RPMI8226 (cell line): ENCODE data around the gene CELSR1.

Experiments
- DNase-seq: peaks from one replicate; pipeline ENCODE4 v3.0.0-alpha.2; 2015

Gene CELSR1, protein sequence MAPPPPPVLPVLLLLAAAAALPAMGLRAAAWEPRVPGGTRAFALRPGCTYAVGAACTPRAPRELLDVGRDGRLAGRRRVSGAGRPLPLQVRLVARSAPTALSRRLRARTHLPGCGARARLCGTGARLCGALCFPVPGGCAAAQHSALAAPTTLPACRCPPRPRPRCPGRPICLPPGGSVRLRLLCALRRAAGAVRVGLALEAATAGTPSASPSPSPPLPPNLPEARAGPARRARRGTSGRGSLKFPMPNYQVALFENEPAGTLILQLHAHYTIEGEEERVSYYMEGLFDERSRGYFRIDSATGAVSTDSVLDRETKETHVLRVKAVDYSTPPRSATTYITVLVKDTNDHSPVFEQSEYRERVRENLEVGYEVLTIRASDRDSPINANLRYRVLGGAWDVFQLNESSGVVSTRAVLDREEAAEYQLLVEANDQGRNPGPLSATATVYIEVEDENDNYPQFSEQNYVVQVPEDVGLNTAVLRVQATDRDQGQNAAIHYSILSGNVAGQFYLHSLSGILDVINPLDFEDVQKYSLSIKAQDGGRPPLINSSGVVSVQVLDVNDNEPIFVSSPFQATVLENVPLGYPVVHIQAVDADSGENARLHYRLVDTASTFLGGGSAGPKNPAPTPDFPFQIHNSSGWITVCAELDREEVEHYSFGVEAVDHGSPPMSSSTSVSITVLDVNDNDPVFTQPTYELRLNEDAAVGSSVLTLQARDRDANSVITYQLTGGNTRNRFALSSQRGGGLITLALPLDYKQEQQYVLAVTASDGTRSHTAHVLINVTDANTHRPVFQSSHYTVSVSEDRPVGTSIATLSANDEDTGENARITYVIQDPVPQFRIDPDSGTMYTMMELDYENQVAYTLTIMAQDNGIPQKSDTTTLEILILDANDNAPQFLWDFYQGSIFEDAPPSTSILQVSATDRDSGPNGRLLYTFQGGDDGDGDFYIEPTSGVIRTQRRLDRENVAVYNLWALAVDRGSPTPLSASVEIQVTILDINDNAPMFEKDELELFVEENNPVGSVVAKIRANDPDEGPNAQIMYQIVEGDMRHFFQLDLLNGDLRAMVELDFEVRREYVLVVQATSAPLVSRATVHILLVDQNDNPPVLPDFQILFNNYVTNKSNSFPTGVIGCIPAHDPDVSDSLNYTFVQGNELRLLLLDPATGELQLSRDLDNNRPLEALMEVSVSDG (N-terminal part only)

DNA sequence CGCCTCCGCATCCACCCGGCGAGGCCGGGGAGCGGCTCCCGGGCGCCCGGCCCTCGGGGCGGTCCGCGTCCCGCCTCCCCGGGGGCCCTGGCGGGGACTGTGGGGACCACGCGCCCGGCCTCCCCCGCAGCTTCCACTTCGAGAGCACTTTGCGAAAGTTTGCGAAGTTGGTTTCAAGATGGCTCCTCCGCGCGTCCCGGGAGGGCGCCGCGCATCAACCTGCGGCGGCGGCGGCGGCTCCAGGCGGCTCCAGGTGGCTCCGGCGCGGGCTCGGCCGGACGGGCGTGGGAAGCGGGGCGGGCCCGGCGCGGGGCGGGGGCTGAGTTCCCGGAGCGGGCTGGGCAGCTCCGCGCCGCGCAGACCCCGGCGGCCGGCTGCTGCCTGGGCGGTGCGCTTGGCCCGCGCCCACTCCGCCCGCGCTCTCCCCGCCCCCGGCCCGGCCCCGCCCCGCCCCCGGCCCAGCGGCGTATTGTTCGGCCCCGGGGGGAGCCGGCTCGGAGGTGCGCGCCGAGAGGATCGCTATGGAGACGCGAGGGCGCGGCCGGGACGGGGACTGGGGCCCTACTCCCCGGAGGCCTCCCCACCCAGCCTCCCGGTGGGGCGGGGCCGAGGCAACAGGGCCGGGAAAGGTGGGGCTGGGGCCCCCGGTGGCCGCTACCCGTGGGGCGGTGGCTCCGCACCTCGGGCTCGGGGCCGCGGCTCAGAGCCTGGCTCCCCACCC is at the start of gene CELSR1:
TSS of gene CELSR1 (minus strand) at position 396 of the 721 bp plus-strand sequence. CDS start 450 bp downstream, outside the sequence.
- DNase-seq = peak; percentile 63

DNA sequence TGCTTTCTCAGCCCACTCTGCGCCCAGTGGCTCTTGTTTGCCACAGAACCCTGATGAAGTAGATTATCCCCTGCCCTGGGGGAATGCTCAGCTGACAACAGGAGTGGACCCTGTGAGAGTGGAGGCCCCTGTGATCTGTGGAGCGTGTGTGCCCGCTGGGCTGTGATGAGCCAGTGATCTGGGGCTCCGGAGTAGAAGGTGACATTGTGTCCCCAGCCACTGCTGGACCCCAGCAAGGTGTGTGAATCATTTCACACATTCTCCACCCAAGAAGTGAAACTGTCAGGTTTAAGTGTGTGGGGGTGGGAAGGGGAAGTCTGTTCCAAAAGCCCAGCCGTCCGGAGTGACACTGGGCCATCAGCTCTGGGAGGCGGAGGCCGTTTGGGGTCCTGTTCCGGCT is 49.6 kb upstream of the CELSR1 start:
- DNase-seq = peak; percentile 75

DNA sequence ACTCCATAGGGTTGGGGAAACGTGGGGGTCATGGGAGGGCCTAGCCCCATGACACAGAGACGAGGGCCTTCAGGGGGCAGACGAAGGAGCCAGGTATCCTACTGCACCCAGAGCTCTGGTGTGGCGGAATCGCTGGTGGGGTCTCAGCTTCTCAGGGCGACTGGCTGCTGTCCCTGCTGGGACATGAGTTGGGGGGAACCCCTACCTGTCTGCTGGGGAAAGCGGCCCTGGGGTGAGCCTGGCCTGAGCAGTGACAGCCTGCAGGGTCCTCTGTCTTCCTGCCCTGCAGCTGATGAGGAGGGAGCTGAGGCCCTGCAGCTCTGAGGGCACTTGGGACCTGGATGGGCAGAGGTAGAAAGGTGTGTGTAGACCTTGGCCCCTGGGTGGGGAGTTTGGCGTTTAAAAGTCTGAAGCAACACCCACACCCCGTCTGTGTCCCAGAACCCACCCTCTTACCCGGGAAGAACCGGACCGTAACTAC is 49.2 kb upstream of the CELSR1 start:
- no peak for DNase-seq

DNA sequence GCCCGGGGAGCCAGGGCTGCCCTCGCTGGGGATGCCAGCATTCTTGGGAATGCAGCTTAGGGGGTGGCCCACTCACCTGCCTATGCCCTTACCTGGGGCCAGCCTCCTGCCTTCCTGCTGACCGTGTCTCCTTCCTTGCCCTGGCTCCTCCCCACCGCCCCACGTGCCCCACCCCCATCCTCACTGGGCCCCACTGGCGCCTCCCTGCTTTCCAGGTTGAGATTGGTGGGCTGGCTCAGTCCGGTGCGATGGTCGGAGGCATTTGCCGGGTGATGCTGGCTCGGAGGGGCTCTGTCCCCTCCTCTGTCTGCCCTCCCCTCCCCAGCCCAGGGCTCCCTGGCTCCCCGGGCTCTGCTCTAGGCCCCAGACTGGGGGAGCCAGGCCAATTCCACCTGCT is 48.7 kb upstream of the CELSR1 start:
- no peak for DNase-seq

DNA sequence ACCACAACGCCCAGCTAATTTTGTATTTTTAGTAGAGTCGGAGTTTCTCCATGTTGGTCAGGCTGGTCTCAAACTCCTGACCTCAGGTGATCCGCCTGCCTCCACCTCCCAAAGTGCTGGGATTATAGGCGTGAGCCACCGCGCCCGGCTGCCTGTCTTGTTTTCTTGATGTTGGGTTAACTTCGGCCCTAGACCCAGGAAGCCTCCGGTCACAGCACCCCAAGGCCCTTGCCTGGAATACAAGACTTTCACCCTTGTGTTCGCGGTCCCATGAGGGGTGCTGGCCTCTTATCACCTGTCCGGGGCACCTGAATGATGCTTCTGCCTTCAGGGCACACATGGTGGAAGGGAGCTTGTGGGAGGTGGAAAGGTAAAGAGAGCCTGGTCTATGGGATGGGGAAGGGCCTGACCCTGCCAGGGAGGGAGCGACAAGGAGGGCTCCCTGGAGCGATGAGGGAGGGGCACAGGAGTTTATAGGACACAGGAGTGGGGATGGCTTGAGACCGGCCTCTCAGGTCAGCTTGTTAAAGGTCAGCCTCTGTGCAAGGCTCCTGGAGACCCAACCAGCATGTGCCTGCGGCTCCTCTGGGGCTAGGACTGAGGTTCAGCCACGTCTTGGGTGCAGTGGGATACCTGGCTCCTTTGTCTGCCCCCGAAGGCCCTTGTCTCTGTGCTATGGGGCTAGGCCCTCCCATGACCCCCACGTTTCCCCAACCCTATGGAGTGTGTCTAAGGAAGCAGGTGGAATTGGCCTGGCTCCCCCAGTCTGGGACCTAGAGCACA is 48.1 kb upstream of the CELSR1 start:
- DNase-seq = no peak

DNA sequence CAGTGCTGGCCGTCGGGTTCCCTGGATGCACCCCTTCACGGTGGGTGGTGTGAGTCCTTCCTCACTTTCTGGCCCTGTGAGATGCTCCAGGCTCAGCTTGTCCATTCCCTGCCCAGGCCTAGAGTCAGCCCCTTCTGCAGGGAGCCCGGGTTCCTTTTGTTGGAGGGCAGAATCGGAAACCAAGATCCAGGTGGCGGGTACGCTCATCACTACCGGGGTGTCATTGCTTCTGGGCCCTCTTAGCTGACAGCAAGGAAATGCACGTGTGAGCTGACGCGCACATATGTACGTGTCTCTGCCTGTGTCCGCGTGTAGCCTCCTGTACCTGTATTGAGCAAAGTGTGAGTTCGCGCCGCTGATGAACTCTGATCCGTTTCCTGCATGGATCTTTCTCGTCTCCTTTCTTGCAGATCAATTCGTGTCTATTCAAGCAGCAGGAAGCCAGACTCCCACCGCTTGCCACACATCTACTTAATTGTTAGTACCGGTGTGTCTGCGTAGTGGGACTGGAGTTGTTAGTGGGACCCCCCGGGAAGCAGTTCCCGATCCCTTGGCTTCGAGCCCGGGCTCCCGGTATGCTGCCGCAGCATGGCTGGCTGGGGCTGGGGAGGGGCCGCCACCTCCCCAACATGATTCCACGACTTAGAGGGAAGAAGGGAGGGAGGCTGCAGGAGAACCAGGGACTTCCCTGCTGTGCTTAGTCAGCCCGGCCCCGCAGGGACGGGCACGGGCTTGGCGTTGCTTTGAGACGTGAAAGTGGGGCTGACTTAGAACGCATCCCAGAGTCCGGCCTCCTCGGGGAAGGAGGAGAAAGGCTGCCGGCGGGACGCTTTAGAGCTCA is 46.9 kb upstream of the CELSR1 start:
- no peak for DNase-seq

DNA sequence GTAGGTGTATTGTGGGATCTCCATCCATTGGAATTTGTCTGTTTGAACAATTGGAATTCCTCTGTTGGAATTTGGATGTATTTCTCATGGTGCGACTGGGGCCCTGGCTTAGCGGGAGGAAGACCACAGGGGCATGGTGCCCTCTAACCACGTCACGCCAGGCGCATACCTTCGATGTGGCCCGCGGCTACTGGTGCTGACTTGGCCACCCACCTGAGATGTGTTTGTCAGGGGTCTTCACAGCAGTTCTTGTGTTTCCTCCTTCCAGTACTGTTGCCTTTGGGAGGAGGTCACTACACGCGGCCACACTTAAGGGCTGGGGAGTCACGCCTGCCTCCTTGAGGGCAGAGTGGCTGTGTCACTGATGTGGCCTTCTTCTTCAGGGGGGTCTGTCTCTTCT is 46.2 kb upstream of the CELSR1 start:
- DNase-seq = no peak

DNA sequence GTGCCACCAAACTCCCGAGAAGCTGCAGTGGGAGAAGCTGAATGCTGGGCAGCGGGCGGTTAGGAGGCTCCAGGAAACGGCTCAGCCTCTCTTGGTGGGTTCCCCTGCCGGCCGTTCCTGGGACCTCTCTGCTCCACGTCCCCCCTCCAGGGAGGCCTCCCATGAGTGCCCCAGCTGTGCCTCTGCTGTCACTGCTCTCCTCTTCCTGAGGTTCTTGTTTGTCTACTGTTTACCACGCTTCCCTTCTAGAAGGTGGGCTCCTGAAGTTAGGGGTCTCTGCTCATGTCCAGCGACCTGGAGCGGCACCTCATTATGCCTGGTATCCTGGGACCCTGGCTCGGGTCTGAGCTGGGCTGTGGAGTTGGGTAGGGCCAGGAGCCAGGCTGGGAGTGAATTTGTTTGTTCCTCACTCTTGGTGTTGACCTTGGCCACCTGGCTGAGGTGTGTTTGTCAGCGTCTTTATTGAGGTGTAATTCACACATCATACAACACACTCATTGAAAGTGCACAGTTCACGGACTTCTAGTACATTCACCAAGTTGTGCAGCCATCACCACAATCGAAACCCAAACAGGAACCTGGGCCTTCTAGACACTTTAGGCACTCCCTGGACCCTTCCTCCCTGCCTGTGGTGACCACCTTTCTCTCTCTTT is 45.0 kb upstream of the CELSR1 start:
- DNase-seq = no peak

DNA sequence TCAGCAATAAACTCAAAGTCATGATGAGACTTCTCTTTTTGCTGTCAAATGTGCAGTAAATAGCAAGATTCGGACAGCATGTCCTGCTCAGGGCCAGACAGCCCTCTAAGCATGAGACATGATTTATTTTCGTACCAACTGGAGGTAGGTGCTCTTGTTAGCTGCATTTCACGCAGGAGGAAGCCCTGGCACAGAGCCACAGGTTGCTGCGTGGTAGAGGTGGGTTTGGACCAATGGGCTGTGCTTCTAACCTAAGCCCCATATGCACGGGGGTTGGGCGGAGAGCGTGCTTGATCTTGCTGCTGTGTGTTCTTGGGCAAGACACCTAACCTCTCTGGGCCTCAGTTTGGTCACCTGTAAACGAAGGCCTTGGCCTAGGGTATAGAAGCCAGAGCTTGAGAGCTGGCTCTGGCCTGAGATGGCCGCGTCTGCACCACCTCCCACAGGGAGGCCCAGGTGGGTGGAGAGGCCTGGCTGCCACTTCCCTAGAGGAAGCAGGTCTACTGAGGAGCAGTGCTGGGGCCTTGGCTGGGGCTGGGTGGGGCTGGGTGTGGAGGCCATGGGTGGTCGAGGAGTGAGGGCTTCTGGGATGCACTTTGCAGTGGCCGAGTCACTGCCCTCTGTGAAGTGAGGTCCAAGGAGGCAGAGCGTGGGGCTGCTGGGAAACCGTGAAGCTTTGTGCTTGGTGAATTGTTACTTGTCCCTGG is 44.3 kb upstream of the CELSR1 start:
- no peak for DNase-seq

DNA sequence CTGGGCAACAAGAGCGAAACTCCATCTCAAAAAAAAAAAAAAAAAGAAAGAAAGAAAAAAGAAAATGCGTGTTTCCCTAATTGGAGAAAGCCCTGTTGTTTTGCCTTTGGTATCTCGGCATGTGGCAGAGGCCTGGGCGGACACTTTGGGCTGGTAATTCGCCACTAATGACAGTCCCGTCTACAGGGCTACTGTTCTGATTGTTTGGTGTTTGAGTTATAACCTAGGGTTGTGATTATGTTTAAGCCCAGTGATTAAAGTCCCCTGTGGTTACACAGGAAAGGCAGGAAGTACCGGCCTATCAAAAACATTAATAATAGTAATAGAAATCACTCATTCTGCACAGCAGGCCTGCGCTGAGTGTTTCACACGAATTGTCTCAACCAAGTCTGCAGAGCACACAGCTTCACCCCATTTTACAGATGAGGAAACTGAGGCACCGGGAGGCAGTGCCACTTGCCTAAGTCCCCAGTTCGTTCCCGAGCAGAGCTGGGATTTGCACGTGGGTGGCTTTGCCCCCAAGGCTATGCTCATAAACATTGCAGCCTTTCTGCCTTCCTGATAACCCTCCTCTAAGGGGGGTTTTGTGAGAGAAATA is 43.6 kb upstream of the CELSR1 start:
- no peak for DNase-seq

DNA sequence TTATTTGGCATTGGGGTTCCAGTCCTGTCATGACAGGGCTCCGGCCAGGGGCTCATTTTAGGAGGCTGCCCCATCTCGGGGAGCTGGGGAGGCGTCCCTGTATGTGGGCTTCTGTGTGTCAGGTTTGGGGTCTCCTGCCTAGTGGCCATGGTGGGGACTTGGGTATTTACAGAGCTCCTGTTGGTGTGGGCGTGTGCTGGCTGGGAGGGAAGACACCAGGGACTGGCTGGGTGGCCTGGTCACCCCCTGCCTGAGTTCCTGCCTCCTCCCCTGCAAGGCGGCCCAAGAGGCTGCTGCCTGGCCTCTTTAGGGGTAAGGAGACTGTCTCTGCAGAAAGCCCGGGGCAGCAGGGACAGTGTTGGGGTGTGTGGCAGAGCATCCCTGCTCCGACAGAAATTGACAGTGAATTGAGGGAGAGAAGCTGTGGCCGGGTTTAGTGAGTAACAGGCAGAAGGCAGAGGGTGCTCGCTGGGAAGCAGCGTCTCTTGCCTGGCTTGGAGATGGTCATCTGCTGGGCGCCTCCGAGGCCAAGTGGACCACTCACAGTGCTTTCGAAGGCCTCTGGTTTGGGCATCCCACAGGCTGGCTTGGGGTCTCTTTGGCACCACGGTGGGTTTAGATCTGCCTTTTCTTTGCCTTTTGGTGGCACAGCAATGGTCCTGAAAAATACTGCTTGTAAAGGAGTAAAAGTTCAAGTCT is 42.5 kb upstream of the CELSR1 start:
- no peak for DNase-seq

DNA sequence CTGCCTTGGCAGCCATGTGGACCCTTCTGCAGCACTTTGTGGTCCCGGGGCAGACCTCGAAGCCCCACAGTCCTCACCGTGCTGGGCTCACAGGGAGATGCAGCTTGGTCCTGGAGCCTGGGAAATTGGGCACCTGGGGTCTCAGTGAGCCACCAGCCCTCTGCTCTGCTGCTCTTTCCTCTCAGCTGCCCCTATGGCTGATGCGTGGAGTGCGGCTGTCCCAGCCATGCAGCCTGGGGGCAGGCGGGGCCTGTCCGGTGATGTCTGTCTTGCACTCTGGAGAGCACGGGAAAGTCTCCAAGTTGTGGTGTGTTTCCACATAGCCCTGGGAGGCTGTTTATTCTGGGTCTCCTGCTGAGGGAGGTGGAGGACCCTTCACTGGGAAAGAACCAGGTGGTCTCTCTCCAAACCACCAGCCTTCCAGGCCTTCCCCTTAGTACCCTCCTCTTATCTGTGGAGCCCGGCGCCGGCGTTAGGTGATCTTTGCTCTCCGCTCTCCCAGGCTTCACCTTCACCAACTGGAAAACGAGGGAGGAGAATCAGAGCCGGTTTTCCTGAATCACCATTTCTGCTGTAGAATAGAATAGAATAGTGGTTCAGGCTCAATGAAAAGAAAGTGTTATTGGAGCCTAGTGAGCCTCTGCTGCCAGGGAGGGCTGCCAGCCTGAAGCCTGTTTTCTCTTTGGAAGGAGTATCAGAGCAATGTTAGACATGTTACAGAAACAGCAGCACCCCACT is 41.6 kb upstream of the CELSR1 start:
- DNase-seq = no peak

DNA sequence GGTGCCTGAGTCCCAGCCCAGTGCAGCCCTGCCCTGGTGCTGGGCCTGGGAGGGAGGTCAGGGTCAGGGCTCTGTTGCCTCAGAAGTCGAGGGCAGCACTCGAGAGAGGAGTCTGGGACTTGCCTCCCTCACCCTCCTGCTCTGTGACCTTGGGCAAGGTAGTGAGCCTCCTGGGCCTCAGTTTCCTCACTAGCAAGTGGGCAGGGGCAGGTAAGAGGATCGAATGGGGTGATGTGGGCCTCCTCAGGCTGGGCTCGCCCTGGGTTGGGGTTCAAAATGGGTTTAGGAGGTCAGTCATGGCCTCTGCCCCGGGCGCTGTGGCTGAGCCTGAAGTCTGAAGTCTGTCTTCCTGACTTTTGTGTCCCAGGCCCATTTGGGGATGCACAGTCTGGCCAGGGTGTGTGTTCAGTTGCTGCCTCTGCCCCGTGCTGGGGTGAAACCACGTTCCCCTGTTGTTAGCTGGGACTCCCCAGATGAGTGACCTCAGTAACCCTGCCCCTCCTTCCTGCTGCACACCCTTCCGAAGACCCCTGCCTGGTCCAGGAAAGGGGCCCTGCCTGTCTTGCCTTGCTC is 40.9 kb upstream of the CELSR1 start:
- DNase-seq = no peak

DNA sequence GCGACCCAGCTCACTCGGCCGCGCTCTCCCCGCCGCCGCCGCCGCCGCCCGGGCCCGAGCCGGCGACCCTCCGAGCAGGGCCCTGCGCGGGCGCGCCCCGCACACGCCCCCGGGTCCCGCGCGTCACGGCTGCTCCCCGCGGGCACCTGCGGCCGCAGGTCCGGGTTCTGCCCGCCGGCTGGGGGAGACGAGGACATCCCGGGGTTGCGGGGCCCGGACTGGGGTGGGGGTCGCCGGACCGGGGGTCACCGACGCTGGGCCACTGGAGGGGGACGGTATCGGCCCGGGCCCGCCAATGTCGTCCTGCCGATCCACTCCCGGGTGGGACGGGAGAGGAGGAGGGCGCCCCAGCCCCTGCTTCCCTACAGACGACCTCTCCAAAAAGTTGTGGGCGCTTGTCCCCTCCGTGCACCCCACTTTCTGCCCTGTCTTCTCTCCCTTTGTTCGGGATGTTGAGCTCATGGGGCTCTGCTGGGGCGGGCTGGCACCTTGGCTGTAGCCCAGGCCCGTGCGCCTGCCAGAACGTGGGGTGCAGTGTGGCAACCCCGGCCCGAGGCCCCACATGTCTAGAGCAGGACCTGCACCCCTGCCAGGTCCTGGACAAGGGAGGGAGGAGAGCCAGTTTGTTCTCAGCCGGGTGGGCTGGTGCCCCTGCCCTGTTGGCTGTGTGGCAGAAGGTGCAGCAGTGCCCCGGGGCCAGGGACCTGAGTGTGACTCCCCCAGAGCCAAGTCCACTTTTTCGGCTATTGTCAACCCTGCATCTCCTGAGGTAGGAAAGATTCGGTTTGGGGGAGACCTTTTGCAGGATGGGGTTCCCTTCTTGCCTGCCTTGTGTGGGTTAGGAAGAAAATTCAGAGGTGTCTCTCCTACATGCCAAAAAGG is 40.2 kb upstream of the CELSR1 start:
- DNase-seq = peak; percentile 34

DNA sequence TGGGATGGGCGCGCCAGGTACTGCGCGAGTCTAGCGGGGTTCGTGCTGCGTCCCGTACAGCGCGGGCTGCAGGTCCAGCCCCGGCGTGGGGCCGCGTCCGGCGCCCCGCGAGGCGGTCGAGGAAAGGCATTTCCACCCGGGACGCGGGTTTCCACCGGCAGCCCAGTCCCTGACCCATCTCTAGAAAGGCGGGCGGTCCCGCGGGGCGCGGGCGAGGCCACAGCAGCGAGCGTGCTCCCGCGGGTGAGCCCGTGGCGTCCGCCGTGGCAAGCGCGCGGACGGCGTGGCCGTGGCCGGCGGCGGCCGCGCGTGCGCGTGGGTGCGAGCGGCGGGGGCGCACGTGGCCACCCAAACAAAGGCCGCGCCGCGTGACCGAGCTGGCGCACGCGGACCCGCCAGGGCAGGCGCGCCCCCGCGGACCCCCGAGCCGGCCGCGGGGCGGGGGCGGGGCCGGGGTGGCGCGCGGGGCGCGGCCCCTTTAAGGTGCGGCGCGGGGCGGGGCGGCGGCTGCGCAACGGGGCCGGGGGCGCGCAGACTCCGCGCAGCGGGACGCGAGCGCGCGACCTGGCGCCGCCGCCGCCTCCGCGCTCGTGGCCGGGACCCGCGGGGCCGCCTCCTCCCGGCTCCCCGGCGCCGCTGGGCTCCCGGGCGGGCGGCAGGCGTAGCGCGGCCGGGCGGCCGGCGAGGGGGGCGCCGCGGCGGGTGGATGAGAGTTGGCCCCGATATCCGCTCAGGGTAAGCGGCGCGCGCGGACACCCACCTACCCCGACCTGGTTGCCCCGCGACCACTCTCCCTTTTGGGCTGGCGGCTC is 39.3 kb upstream of the CELSR1 start:
- DNase-seq = peak; percentile 76
